ENCODE results near the gene CHST4.
"Not testable (repeated sequence)": the region's sequence is repeated elsewhere in the genome, so short reads cannot be mapped to it uniquely, and the experiment has no call there.

CHST4 gene

DNA sequence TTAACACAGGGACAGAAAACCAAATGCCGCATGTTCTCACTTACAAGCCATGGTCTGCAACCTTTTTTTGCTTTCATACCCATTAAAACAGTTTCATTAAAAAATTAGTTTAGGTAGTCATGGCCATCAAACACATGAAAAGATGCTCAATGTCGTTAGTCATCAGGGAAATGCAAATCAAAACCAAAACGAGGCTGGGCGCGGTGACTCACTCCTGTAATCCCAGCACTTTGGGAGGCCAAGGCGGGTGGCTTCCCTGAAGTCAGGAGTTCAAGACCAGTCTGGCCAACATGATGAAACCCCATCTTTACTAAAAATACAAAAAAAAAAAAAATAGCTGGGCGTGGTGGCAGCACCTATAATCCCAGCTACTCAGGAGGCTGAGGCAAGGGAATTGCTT lies 22.2 kb upstream of the CHST4 start:
- H3K9me3 Mint-ChIP-seq, DNase-seq, H3K4me1 Mint-ChIP-seq, H3K4me3 Mint-ChIP-seq, H3K27me3 Mint-ChIP-seq, ATAC-seq, H3K27ac Mint-ChIP-seq: not testable (repeated sequence)

DNA sequence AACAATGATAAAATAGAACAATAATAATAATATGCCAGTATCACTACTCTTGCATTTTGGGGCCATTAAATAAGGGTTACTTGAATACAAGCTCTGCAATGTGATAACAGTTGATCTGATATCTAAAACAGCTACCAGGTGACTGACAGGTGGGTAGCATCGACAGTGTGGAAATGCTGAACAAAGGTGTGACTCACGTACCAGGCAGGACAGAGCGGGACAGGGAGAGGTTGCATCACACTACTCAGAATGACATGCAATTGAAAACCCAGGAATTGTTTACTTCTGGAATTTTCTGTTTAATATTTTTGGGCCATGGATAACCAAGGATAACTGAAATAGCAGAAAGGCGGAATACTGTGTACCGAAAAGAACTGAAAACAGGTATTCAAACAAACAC lies 21.3 kb upstream of the CHST4 start:
- no peaks in the 10 kb centered on the region for H3K4me1 Mint-ChIP-seq
- no peaks in the 10 kb centered on the region for H3K9me3 Mint-ChIP-seq
- H3K27me3 Mint-ChIP-seq: no peaks in the 10 kb centered on the region
- H3K27ac Mint-ChIP-seq: no peak overlapping the region
- ATAC-seq: no peak
- no peak overlapping the region for H3K4me3 Mint-ChIP-seq
- DNase-seq: no peak

DNA sequence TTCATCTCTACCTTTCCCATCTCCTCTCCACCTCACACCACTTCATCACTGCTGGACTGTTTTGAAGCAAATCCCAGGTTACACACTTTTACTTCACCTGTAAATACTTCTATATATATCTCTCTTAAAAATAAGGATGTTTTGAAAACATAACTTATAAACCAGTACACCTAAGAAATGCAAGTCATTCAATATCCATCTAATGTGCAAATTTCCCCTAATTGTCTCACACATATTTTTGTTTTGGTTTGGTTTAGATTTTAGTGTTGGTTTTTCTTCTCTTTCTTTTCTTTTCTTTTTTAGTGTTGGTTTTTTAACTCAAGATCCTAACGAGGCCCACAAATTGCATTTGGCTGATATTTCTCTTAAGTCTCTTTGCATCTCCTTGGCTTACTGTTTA lies 19.2 kb upstream of the CHST4 start:
- ATAC-seq: no peak
- no peaks in the 10 kb centered on the region for H3K27me3 Mint-ChIP-seq
- no peaks in the 10 kb centered on the region for H3K9me3 Mint-ChIP-seq
- no peak overlapping the region for H3K27ac Mint-ChIP-seq
- no peaks in the 10 kb centered on the region for H3K4me1 Mint-ChIP-seq
- H3K4me3 Mint-ChIP-seq: no peak overlapping the region
- DNase-seq: no peak

DNA sequence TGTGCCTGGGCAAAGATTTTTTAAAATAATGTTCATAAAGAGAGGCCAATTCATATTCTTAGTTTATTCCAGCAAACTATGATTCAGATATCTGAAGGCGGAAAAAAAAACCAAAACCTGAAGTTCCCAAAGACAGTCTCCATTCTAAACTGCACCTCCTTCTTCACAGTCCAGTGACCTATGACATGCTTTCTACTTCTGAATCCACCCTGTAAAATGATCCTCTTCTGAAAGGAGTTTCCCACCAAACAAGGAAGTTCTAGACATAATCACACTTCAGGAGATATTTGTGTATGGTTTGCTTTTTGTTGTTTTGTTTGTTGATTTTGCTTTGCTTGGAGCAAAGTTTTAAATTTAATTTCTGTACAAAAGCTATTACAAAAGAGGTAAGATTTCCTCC lies 12.9 kb upstream of the CHST4 start:
- DNase-seq (no peak), ATAC-seq (no peak)
- Mint-ChIP-seq H3K4me1 (no peaks in the 10 kb centered on the region), H3K27ac (no peak overlapping the region), H3K9me3 (no peaks in the 10 kb centered on the region), H3K27me3 (no peaks in the 10 kb centered on the region), H3K4me3 (no peak overlapping the region)

DNA sequence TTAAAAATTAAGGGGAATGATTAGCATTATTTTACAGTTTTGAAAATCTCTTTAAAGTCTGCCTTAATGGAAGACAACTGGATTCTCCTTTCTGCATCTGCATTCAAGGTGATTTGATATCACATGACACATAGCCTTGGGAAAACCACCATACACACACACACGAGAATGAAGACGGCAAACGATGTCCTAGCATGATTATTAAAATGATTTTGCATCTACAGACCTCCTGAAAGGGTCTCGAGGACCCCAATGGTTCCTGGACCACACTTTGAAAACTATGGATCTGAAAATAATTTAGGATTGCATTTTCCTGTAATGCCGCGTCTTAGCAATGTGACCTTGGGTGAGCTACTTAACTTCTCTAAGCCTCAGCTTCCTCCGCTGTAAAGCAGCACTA lies 11.8 kb upstream of the CHST4 start:
- no peaks in the 10 kb centered on the region for H3K9me3 Mint-ChIP-seq
- H3K4me1 Mint-ChIP-seq: no peaks in the 10 kb centered on the region
- H3K4me3 Mint-ChIP-seq: no peak overlapping the region
- H3K27me3 Mint-ChIP-seq: no peaks in the 10 kb centered on the region
- ATAC-seq: no peak
- no peak overlapping the region for H3K27ac Mint-ChIP-seq
- DNase-seq: no peak

DNA sequence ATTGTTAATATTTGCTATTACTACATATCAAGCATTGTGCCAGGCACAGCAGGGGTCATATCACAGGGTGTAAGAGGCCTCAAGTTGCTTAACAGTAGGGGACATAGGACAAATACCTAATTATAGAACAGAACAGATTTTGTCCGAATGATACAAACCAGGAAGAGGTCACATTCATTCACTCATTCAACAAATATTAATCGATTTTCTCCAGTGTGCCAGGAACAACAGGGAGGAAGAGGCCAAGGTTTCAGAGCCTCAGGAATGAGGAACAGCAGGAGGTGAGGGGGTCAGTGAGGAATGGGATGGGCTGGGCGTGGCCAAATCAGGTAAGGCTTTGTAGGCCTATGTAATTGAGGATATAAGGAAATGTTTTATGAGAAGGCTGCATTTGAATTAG lies 11.2 kb upstream of the CHST4 start:
- Mint-ChIP-seq H3K27me3 (no peaks in the 10 kb centered on the region), H3K27ac (no peak overlapping the region), H3K4me1 (no peaks in the 10 kb centered on the region), H3K4me3 (no peak overlapping the region), H3K9me3 (no peaks in the 10 kb centered on the region)
- no peak for ATAC-seq
- no peak for DNase-seq

DNA sequence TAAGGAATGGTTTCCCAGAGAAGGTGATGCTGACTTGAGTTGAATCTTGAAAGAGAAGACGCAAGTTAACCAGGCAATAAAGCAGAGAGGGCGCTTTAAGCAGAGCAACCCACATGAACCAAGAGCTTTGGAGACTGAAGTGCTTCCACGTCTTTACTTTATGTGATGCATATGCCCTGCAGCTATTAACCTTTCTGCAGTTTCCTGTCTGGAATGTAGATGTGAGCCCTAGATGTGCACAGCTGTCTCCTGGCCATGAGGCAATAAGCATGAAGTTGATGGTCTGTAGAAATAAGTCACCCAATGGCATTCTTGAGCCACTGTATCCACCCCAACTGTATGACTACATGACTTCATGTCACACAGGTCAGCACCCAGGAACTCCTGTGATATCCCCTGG lies 5.7 kb upstream of the CHST4 start:
- Mint-ChIP-seq H3K27me3 (no peaks in the 10 kb centered on the region), H3K4me1 (no peaks in the 10 kb centered on the region), H3K4me3 (no peak overlapping the region), H3K27ac (no peak overlapping the region), H3K9me3 (no peaks in the 10 kb centered on the region)
- no peak for ATAC-seq
- DNase-seq: no peak

DNA sequence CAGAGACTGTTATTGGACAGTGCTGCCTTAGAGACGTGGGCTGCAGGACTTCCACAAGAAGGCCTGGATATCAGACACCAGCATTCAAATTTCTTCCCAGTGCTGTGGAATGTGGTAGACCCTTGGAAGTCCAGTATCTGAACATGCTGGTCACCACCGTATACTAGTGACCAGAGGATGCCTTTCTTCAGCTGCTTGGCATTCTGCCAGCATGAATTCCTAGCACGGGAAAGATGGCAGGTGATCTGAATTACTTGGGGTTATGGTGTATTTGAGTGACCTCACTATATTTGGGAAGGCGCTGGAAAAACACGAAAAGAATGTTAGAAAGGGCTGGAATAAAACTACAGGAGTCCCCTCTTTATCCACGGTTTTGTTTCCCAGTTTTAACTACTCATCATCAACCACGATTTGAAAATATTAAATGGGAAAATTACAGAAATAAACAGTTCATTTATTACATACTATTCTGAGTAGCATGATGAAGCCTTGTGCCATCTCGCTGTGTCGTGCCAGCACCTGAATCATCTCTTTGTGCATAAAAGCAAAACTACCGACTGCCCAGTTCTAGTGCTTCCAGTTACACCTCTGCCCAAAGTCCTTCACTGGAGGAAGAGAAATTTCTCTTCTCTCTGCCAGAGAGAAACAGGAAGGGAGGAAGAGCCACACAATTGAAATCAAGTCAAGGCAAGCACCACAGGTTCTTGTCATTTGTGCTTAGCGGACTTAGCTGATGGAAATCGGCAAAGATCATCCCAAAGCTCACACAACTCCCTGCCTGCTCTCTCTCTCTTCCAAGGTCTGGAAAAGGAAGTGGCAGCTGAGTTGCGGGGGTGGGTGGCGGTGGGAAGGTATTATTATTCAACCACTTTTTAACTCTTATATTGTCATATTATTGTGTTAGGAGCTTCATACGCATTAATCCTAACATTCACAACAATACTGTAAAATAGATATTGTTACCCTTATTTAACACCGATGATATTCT lies 1.4 kb upstream of the CHST4 start:
- Mint-ChIP-seq H3K27me3 (peaks cover 29% of the 10 kb centered on the region), H3K9me3 (no peaks in the 10 kb centered on the region), H3K4me1 (peaks cover 9% of the 10 kb centered on the region), H3K27ac (no peak overlapping the region), H3K4me3 (no peak overlapping the region)
- DNase-seq: no peak
- ATAC-seq: no peak

DNA sequence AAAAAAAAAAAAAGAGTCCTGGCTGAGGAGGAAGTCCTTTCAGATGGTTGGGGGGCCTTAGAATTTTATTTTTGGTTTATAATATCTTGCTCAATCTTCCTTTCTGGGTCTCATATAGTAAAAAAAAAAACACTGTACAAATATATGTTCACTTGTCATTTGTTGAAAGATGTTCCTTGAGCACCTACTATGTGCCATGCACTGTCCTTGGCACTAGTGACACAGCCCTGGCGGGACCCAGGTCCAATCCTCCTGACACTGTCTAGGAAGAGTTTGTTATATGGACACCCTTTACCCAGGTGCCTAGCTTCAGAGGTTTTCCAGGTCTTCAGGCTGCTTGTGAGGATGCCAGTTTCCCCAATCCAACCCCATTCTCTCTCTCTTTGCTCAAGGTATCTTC lies 2.0 kb downstream of the CHST4 start:
- Mint-ChIP-seq H3K27ac (no peak overlapping the region), H3K4me1 (peaks cover 9% of the 10 kb centered on the region), H3K4me3 (no peak overlapping the region), H3K9me3 (no peaks in the 10 kb centered on the region), H3K27me3 (peaks cover 29% of the 10 kb centered on the region)
- DNase-seq (no peak), ATAC-seq (no peak)

DNA sequence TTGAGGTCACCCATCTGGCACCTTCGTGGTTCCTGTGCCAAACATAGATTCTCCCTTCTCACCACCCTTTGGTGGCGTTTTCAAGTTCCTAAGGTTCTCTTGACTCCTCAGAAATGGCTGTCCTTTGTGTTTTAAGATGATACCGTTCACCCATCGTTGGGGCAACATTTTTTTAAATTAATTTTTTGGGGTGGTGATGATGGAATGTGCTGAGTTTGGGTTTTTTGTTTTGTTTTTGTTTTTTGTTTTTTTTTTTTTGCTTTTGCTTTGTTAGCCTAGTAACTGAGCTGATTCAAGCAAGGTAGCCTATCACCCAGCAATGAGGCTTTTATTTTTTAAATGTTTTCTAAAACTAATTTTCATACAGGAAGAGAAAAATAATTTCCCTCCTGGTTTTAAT lies 2.6 kb downstream of the CHST4 start:
- Mint-ChIP-seq H3K4me3 (no peak overlapping the region), H3K9me3 (no peaks in the 10 kb centered on the region), H3K4me1 (peaks cover 9% of the 10 kb centered on the region), H3K27ac (peak overlapping the region in 1 of 2 donors; percentile 42), H3K27me3 (peaks cover 29% of the 10 kb centered on the region)
- no peak for DNase-seq
- ATAC-seq: no peak

DNA sequence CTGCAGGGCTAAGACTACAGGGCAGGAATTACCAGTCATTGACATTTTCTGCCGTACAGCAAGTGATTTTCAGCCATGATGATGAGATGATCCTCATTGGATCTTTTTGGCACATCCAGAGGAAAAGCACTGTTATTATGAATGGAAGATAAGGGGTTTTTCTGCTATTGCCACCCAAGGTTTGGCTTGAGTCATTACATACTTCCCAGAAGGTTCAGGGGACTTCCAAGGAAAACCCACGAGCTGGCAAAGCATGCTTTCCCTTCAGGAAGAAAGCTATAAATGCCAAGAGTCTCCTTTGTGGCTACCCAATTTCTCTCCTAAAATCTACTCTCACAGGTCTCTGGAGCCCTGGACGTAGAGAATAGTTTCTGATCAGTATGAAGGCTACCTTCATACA lies 6.1 kb downstream of the CHST4 start:
- no peak for ATAC-seq
- Mint-ChIP-seq H3K4me1 (no peaks in the 10 kb centered on the region), H3K9me3 (no peaks in the 10 kb centered on the region), H3K27ac (no peak overlapping the region), H3K27me3 (peaks cover 15% of the 10 kb centered on the region), H3K4me3 (no peak overlapping the region)
- no peak for DNase-seq

DNA sequence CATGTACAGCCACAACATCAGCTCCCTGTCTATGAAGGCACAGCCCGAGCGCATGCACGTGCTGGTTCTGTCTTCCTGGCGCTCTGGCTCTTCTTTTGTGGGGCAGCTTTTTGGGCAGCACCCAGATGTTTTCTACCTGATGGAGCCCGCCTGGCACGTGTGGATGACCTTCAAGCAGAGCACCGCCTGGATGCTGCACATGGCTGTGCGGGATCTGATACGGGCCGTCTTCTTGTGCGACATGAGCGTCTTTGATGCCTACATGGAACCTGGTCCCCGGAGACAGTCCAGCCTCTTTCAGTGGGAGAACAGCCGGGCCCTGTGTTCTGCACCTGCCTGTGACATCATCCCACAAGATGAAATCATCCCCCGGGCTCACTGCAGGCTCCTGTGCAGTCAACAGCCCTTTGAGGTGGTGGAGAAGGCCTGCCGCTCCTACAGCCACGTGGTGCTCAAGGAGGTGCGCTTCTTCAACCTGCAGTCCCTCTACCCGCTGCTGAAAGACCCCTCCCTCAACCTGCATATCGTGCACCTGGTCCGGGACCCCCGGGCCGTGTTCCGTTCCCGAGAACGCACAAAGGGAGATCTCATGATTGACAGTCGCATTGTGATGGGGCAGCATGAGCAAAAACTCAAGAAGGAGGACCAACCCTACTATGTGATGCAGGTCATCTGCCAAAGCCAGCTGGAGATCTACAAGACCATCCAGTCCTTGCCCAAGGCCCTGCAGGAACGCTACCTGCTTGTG lies 10.7 kb downstream of the CHST4 start:
- H3K4me1 Mint-ChIP-seq: peaks cover under 1% of the 10 kb centered on the region
- H3K27ac Mint-ChIP-seq: no peak overlapping the region
- H3K27me3 Mint-ChIP-seq: peaks cover under 1% of the 10 kb centered on the region
- no peaks in the 10 kb centered on the region for H3K9me3 Mint-ChIP-seq
- DNase-seq: no peak
- H3K4me3 Mint-ChIP-seq: no peak overlapping the region
- ATAC-seq: no peak

DNA sequence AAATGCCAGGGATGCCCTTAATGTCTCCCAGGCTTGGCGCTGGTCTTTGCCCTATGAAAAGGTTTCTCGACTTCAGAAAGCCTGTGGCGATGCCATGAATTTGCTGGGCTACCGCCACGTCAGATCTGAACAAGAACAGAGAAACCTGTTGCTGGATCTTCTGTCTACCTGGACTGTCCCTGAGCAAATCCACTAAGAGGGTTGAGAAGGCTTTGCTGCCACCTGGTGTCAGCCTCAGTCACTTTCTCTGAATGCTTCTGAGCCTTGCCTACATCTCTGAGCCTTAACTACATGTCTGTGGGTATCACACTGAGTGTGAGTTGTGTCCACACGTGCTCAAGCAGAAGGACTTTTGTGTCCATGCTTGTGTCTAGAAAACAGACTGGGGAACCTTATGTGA lies 11.4 kb downstream of the CHST4 start:
- peak; percentile 13 to 31 for DNase-seq

DNA sequence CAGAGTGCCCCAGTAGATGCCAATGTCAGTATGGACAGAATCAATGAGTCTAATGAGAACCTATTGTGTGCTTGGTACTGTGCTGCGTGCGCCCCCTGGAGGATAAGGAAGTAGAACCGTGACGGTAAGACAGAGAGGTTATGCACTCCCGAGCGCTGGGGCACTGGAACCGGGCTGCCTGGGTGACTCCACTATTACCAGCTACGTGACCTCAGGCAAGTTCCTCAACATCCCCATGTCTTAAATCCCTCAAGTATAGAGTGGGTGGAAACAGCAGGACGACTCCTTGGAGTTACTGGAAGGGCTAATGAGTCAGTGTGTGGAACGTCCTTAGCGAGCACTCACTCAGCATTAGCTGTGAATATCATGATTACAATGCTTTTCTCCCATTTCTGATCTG lies 16.2 kb downstream of the CHST4 start:
- H3K4me1 Mint-ChIP-seq: peaks cover 8% of the 10 kb centered on the region
- no peak overlapping the region for H3K27ac Mint-ChIP-seq
- peak; percentile 59 to 63 for DNase-seq
- no peaks in the 10 kb centered on the region for H3K9me3 Mint-ChIP-seq
- H3K4me3 Mint-ChIP-seq: peak overlapping the region in 1 of 2 donors; percentile 36
- peaks cover 9% of the 10 kb centered on the region for H3K27me3 Mint-ChIP-seq
- ATAC-seq: peak; percentile 93

More for the DNA sequence above, 11.4 kb downstream of the CHST4 start:
- peaks cover 8% of the 10 kb centered on the region for H3K27me3 Mint-ChIP-seq
- peaks cover 7% of the 10 kb centered on the region for H3K4me1 Mint-ChIP-seq
- no peak overlapping the region for H3K27ac Mint-ChIP-seq
- no peak overlapping the region for H3K4me3 Mint-ChIP-seq
- H3K9me3 Mint-ChIP-seq: no peaks in the 10 kb centered on the region
- peak; percentile 79 for ATAC-seq

DNA sequence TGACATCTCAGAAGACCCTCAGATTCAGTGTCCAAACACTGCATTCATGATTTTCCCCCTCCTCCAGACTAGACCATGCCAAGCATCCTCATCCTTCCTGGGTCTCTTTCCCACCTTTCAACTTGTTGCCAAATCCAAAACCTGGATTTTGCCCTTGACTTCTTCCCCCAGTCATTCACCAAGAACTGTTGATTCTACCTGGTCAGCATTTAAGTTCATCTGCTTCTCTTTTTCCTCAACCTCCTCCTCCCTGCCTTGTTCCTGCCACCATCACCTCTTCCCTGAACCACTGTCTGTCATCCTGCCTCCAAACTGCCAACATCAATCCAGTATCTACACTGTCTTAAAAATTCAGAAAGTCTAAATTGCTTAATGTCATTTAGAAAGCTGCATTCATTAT lies 20.9 kb downstream of the CHST4 start:
- Mint-ChIP-seq H3K4me3 (no peak overlapping the region), H3K9me3 (no peaks in the 10 kb centered on the region), H3K4me1 (peaks cover 5% of the 10 kb centered on the region), H3K27ac (no peak overlapping the region), H3K27me3 (peaks cover 6% of the 10 kb centered on the region)
- DNase-seq: no peak
- ATAC-seq: no peak
